ENCODE measurements around the gene MIA3.

DNA sequence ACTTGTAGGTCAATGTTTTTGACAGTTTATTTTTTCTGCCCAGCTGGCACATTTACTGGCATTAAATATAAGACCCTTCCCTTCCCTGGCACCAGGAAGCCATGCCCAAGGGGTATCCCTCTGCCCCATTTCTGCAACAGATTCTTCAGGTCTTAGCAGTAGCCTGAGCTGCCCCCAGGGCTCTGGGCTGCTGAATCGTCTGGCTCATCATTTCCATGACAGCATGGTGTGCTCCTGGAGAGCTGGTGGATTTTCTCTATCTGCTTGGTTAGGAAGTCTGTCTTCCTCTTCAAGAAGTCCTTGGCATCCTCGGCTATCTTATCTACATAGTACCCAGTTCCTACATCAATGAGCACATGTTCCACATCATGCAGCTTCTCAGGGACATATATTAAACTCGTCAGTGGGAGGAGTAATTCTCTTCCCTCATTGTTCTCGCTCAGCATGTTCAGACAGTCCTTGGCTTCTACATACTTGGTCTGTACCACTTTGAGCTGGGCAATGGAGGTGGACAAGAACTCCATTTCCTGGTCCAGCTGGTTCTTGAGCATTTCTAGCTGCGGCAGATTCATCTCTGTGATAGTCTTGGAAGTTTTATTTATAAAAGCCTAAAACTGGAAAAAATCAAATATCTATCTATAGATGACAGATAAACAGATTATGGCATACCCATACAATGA is 23.5 kb downstream of the MIA3 start:
- TF ChIP-seq, protein P1, sequence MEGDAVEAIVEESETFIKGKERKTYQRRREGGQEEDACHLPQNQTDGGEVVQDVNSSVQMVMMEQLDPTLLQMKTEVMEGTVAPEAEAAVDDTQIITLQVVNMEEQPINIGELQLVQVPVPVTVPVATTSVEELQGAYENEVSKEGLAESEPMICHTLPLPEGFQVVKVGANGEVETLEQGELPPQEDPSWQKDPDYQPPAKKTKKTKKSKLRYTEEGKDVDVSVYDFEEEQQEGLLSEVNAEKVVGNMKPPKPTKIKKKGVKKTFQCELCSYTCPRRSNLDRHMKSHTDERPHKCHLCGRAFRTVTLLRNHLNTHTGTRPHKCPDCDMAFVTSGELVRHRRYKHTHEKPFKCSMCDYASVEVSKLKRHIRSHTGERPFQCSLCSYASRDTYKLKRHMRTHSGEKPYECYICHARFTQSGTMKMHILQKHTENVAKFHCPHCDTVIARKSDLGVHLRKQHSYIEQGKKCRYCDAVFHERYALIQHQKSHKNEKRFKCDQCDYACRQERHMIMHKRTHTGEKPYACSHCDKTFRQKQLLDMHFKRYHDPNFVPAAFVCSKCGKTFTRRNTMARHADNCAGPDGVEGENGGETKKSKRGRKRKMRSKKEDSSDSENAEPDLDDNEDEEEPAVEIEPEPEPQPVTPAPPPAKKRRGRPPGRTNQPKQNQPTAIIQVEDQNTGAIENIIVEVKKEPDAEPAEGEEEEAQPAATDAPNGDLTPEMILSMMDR (conservative IDR thresholded peaks at IDR 0.05; ENCODE audit: low read depth, low read length): no peak
- no peak for TF ChIP-seq ELK1 (IDR thresholded peaks at IDR 0.05; ENCODE audit: borderline replicate concordance, low read depth, low read length)
